GM19193 (cell line): ENCODE data around the gene AGRN.

ENCODE experiments used
- POLR2A ChIP-seq: IDR thresholded peaks from 4 replicates; pipeline ENCODE4 v1.6.1; 2011; ENCODE audit not compliant: insufficient read depth, insufficient read length; ENCODE audit errors: extremely low read depth

Gene AGRN

DNA sequence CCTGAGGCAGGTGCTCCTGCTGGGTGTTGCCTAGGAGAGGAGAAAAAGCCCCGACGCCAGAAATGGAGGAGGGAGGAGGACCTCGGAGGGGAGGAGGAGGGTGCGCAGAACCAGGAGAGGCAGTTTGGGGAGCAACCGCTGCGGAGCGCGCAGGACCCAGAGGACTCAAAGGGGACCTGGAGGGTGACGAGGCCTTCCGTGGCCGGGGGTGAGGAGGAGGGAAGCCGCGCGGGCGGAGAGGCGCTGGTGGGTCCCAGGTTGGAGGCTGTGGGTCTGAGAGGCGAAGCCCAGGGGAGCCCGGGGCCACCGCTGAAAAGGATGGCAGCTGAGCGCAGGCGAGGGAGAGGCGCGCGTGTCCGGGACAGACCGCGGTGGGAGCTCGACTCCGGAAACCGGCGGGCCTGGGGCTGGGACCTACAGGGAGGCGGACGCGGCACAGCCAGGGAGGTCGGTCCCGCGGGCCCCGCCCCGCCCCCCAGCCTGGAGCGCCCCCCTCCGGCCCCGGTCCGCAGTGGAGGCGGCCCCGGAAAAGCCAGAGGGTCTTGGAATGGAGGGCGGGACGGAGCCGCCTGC lies 39.1 kb downstream of the AGRN start:
- TF ChIP-seq POLR2A = no peak

DNA sequence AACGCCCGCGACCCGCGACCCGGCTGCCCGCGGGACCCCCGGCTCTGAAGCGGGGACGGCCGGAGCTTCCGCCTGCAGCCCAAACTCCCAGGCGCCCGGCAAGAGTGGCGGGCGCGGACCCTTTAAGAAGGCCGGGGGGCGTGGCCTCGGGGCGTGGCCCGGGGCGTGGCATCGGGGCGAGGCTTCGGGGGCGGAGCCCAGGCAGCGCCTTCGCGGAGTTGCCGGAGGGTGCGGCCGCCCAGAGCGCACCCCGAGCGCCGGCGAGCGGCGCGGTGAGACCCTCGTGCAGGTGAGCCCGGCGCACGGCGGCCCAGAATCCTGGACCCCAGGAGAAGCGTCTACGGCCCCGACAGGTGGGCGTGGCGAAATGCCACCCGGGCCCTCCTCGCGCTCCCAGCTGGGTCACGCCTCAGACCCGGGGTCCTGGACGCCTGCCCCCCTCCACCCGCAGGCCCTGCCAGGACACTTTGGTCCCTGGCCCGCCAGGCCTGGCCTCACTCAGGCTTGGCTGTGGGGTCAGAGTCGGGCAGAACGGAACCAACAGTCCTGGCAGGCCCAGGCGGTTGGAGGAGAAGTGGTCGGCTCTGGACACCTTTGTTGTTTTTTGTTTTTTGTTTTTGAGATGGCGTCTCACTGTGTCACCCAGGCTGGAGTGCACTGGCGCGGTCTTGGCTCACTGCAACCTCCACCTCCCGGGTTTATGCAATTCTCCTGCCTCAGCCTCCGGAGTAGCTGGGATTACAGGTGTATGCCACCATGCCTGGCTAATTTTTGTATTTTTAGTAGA lies 39.8 kb downstream of the AGRN start:
- TF ChIP-seq POLR2A = no peak

DNA sequence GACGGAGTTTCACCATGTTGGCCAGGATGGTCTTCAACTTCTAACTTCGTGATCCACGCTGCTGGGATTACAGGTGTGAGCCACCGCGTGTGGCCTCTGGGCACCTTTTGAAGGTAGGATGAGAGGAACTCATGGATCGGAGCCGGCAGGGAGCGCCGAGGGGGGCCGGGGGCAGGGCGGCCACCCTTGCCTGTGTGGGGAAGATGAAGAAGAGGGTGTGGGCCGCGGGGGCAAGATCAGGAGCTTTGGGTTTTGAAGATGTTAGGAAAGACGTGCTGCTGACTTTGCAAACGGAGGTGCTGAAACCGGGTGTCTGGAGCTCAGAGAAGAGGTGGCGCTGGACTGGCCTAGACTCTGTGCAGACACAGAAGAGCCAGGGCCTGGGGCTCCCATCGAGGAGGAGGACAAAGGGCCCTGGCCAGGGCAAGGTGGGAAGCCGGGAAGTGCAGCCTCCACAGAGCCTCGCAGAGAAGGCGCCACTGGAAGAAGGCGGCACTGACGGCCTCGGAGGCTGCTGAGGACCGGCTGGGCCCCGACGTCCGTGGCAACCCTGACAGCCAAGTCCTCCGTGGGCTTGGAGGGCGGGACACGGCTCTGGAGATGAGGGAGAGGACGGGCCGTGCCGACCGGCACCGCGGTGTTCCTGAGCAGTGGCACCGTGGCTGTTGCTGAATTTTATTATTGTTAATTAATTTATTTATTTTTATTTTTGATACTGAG lies 40.5 kb downstream of the AGRN start:
- no peak for TF ChIP-seq POLR2A

DNA sequence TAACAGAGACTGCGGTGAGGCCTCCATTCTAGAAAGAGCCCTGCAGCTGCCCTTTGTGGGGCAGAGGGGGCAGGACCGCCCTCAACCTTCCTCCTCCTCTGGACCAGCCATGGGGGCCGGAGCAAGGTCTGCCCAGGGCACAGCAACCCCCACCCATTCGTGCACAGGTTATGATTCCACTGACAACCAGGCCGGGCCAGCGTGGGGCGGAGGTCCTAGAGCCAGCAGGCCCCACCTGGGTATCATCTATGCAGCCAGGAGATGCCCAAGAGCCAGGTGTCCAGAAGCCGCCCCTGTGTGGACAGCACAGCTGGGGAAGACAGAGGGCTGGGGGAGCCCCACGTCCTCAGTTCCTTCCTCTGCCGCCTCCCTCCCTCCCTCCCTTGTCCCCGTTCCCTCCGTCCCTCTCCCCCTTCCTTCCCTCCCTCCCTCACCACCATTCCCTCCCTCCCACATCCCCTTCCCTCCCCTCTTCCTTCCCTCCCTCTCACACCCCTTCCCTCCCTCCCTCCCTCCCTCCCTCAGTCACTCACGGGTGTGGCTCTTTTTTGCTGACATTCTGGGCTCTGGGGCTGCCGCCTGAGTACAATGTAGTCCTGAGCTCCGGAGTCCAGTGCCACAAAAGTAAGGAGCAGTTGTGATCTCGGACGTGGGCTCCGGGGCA lies 41.9 kb downstream of the AGRN start:
- TF ChIP-seq POLR2A = no peak

DNA sequence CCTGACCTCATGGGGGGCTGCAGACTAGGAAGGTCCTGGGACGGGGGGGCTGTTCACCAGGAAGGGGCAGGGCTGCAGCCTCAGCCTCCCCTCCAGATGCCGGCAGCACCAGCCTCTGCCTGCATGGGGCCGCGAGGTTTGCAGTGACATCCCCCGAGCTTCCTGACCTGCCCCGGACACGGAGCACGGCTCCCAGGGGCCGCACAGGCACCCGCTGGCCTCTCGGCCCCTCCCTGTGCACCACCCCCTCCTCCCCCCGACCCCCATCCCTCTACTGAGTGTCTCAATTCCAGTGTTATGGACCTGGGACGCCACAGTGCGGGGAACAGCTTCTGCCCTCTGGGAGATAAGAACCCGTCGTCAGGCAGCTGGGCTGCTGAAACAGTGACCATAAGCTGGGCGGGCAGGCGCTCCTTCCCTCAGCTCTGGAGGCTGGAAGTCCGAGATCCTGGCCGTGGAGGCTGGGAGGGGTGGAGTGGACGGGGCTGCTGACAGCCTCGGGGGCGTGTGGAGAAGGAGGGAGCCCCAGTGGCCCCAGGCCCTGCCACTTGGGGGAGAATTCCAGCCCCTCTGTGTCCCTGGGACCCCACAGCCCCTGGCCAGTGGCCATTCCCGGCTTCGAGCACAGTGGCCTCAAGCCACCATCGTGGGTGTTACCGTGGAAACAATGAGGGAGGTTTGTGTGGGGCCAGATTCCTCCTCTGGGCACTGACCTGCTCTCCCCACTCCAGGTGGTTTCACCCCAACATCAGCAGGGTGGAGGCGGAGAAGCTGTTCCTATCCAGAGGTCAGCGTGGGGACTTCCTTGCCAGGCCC lies 42.6 kb downstream of the AGRN start:
- no peak for TF ChIP-seq POLR2A

DNA sequence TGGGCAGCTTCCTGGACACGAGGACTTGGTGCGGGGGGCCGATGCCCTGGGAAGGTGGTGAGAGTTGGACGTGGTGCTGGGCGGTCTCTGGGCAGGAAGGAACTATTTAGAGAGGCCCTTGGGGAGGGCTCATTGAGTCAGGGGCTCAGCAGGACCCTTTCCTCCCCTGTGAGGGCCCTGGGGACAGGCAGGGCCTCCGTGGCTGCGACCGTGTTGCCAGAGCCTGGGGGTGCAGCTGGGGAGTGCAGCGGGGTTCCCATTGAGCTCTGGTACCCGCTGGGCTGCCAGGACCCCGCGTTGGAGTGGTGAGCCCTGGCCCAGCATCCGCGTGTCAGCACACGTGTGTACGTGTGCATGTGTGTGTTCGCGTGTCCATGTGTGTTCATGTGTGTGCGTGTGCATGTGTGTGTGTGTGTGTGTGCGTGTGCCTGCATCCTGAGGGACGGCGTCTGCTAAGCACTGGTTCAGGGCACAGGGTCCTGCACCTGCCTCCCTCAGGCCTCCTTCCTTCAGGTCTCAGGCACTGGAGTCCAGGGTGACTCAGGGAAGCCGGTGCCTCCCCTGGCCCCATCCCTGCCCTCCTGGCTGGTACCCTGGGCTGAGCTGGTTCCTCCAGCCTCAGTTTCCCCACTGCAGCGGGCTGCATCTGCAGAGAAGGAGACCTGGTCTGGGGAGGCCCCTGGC lies 43.5 kb downstream of the AGRN start:
- TF ChIP-seq POLR2A = no peak

DNA sequence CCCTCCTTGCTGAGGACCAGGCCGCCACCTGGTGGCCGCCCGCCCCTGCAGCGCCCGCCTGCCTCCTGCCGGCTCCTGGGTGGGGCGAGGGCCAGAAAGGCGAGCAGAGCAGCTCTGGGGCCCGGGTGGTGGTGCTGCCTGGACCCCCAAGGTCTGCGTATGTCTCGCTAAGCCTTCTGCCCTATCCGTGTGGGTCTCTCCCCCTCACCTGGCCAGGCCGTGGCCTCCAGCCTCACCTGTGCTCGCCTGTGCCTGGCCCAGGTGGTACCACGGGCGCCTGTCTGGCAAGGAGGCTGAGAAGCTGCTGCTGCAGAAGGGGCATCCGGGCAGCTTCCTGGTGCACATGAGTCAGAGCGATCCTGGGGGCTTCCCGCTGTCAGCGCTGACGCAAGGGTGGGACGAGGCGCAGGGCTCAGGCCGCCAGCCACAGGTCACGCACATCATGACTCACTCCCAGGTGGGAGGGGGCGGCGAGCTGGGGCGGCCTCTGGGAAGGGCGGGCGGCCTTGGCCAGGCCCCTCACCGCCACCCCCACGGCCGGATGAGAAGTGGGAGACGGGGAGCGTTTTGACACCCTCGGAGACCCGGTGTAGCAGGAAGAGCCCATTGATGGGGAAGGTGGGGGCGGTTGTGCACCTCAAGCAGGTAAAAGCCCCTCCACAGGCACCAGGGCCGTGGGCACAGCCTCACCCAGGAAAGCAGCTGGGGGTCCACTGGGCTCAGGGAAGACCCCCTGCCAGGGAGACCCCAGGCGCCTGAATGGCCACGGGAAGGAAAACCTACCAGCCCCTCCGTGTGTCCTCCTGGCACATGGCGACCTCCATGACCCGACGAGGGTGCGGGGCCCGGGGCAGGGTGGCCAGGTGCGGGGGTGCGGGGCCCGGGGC lies 44.3 kb downstream of the AGRN start:
- TF ChIP-seq POLR2A = peak; percentile 72

DNA sequence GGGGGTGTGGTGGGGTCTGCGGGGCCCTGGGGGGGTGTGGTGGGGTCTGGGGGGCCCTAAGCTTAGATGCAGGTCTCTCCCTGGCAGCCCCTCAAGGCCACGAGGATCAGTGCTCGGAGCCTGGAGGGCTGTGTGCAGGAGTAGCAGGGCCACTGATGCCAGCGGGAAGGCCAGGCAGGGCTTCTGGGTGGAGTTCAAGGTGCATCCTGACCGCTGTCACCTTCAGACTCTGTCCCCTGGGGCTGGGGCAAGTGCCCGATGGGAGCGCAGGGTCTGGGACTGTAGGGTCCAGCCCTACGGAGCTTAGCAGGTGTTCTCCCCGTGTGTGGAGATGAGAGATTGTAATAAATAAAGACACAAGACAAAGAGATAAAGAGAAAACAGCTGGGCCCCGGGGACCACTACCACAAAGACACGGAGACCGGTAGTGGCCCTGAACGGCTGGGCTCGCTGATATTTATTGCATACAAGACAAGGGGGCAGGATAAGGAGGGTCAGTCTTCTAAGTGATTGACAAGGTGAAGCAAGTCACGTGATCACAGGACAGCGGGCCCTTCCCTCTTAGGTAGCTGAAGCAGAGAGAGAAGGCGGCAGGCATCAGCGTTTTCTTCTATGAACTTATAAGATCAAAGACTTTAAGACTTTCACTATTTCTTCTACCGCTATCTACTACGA lies 45.5 kb downstream of the AGRN start:
- TF ChIP-seq POLR2A = no peak

DNA sequence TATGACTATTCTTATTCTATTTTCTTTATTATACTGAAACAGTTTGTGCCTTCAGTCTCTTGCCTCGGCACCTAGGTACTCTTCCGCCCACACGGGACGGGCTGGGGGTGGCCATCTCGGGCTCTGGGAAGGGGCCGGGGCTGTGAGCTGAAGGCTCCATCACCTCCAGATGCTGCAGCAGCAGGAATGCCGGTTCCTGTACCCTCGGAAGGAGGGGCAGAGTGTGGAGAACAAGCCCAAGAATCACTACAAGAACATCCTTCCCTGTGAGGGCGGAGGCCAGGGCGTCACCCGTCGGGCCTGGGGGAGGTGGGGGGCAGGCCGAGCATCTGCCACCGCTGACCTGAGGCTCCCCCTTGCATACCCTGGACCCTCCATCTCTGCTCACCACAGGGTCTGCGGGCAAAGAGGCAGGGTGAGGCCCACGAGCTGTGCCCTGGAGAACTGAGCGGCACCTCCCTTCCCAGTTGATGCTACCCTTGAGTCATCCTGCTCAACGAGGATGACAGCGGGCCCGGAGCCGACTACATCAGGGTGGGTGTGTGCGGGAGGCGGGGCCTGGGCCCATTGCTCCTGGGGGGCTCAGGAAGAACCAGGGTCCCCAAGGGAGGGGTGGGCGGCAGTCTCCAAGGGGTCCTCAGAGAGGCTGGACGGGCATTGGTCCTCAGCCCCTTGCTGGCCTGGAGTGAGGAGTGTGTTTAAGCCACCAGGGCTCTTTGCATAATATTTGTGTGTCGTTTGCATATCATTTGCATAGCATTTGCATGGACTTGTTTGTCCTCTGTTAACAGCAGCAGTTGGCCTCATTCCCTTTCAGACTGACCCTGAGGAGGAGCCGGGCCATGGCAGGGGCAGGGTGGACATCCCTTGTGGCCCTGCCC lies 46.7 kb downstream of the AGRN start:
- TF ChIP-seq POLR2A = no peak

DNA sequence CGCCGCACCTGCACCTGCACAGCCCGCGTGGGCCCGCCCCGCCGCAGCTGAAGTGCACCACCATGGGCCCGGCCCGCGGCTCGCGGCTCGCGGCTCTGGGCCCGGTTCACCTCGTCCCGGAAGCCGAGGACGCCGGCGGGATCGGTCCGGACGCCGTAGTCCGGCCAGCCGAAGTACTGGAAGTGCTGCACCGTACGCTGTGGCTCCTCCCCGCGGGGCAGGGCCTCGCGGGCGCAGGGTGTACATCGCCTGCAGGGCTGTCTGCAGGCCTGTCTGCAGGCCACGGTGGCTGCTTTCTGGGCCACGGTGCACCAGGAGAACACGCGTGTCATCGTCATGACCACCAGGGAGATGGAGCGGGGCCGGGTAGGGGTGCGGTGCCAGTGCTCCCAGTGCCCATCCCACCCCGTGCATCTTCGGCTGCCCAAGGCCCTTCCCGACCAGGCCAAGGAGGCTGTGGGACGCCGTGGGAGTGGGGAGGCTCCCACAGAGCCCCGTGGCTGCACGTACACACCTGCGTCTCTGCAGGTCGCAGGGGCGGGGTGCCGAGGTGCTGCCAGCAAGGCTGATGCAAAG lies 47.5 kb downstream of the AGRN start:
- TF ChIP-seq POLR2A = no peak

DNA sequence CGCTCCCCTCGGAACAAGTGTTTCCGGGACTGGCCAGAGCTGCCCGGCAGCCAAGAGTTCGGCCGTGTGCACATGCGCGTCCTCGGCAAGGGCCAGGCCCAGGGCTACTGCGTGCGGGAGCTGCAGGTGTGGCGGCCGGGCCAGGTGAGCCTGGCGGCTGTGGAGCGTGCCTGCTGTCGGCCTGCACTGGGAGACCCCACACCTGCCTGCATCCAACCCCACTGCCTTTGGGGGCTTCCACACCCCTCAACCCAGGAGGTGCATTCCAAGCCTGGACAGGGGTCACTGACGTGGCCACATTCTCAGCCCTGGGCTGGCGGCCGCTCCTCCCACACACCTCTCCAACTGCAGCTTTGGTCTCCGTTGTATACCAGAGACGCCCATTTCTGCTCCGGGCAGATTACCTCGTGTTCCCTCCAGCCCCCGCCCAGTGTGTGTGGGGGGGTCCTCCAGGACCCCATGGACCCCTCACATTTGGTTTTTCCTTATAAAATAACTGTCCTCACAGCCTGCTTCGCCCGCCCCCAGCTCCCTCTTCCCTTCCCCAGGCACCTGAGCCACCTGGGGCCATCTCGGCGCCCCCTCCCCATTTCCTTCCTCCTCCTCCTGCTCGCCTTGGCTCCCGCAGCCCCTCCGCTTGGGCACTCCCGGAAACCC lies 48.1 kb downstream of the AGRN start:
- TF ChIP-seq POLR2A = no peak

DNA sequence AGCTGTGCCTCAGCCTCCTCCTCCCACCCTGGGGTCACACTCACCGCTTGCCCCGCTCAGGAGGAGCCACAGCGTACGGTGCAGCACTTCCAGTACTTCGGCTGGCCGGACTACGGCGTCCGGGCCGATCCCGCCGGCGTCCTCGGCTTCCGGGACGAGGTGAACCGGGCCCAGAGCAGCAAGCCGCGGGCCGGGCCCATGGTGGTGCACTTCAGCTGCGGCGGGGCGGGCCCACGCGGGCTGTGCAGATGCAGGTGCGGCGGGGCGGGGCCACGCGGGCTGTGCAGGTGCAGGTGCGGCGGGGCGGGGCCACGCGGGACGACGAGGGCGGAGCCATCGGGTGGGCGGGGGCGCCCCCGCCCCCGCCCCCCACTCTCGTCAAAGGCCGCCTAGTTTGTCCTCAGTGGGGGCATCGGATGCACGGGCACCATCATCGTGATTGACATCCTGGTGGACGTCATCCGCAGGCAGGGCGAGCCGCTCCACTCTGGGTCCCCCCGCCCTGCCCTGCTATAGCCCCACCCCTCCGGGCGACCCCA lies 48.7 kb downstream of the AGRN start:
- no peak for TF ChIP-seq POLR2A
